ENCODE results near the gene PRPF8. TPM values are rescaled to one million over a fixed set of nuclear protein-coding genes. Genes with fewer than 3 reads are reported as not detected.
A peak's percentile ranks its signal among the peaks of the same experiment; 100 is the strongest.

The PRPF8 gene
- total and polyA plus RNA-seq, 2 of the 13 experiments (the other 11 are each of a cell fraction or from before 2014, with no cell fraction given): 112 to 179 TPM

GRCh38 chr17:1716912-1717695 lies 32.4 kb upstream of the PRPF8 start (continued):
- TF ChIP-seq TEAD2 (CRISPR knock-in tag; IDR thresholded peaks at IDR 0.05) (no peak), ZHX2 (IDR thresholded peaks at IDR 0.05; ENCODE audit: low read depth) (no peak), ZHX2 (CRISPR knock-in tag; IDR thresholded peaks at IDR 0.05; ENCODE audit: borderline replicate concordance) (no peak), THAP11 (CRISPR knock-in tag; IDR thresholded peaks at IDR 0.05) (peak; percentile 73), TGIF2 (CRISPR knock-in tag; IDR thresholded peaks at IDR 0.05) (peak; percentile 79; the same call in 1 of the 2 replicates), TCF7L2 (IDR thresholded peaks at IDR 0.05; ENCODE audit: low read depth, low read length) (no peak), ZNF382 (CRISPR knock-in tag; IDR thresholded peaks at IDR 0.05; ENCODE audit: borderline replicate concordance) (no peak), CREM (IDR thresholded peaks at IDR 0.05) (0 out of 2 replicates have a peak, but pooled peaks have one; percentile 10), CREM (CRISPR knock-in tag; IDR thresholded peaks at IDR 0.05) (no peak), RORA (CRISPR knock-in tag; IDR thresholded peaks at IDR 0.05) (no peak), ZSCAN21 (CRISPR knock-in tag; IDR thresholded peaks at IDR 0.05; ENCODE audit: borderline replicate concordance) (no peak), ZNF383 (CRISPR knock-in tag; IDR thresholded peaks at IDR 0.05; ENCODE audit: borderline replicate concordance) (no peak), ZSCAN22 (CRISPR knock-in tag; IDR thresholded peaks at IDR 0.05) (no peak), IKZF5 (CRISPR knock-in tag; IDR thresholded peaks at IDR 0.05) (no peak), ZBTB20 (CRISPR knock-in tag; IDR thresholded peaks at IDR 0.05; ENCODE audit: borderline replicate concordance, low read depth) (no peak), ZNF546 (CRISPR knock-in tag; conservative IDR thresholded peaks at IDR 0.05) (no peak), MTA1 (CRISPR knock-in tag; IDR thresholded peaks at IDR 0.05; ENCODE audit: borderline replicate concordance) (no peak), HMGXB3 (CRISPR knock-in tag; IDR thresholded peaks at IDR 0.05; ENCODE audit: borderline replicate concordance) (peak; percentile 98)
